ENCODE measurements around the gene IFI27. TPM values are rescaled to one million over a fixed set of nuclear protein-coding genes. Genes with fewer than 3 reads are reported as not detected.

IFI27 gene
- total RNA-seq, 4 donors from 2014 or later: 65.6 to 179 (median 123) TPM

GRCh38 chr14:94080621-94081385 lies 29.7 kb upstream of the IFI27 start, which contains the start of the genes DDX24 and IFI27L1:
TSS of gene DDX24 (minus strand) at chr14:94081202. CDS start at chr14:94079742, 1,460 bp downstream.
TSS of gene IFI27L1 (plus strand) at chr14:94081310. CDS start at chr14:94096938, 15,628 bp downstream.
- DNase-seq (peak; percentile 96), ATAC-seq (peak; percentile 97)
- TF ChIP-seq CTCF (IDR thresholded peaks at IDR 0.05 in 4 of 5, conservative IDR thresholded peaks at IDR 0.05 in 1 of 5) (no peak), POLR2A (IDR thresholded peaks at IDR 0.05) (peak; percentile 97 to 98)
- H3K27me3 ChIP-seq: no peaks in the 10 kb centered on the region
- no peaks in the 10 kb centered on the region for H3K9me3 ChIP-seq
- H3K4me3 ChIP-seq: peak within 1 kb of the TSS; percentile 84 to 95 (median 94)
- H3K4me1 ChIP-seq: peaks cover 47 to 48% of the 10 kb centered on the region in 2 donors
- intact Hi-C loops (cut with DNase I; ENCODE audit: low total_unique reads) (loop anchor here (1.0 to 5.0 kb wide), 3 partner anchors 46 to 94 kb away; partner anchors contain the start of genes IFI27L2, OTUB2 and PPP4R4), in situ Hi-C loops (cut with MboI; ENCODE audit: low sequenced_read_pairs in 4 of 4) (no loop called here)
- peaks cover 0 to 22% of the 10 kb centered on the region in 2 donors for H3K36me3 ChIP-seq
- H3K27ac ChIP-seq: peak within 1 kb of the TSS; percentile 90 to 97 (median 95)

- in situ Hi-C loops (cut with MboI; ENCODE audit: low sequenced_read_pairs in 4 of 4): no loop called here
- peak; percentile 22 to 26 for ATAC-seq
- intact Hi-C loops (cut with DNase I; ENCODE audit: low total_unique reads): loop anchor here (1.0 to 5.0 kb wide), 3 partner anchors 46 to 93 kb away; partner anchors contain the start of genes IFI27L2, OTUB2 and PPP4R4
- no peaks in the 10 kb centered on the region for H3K9me3 ChIP-seq
- DNase-seq: no peak
- H3K4me1 ChIP-seq: peaks cover 41 to 45% of the 10 kb centered on the region in 2 donors
- peaks cover 0 to 17% of the 10 kb centered on the region in 2 donors for H3K36me3 ChIP-seq
- TF ChIP-seq POLR2A (IDR thresholded peaks at IDR 0.05) (no peak), CTCF (IDR thresholded peaks at IDR 0.05 in 4 of 5, conservative IDR thresholded peaks at IDR 0.05 in 1 of 5) (no peak)
- peak overlapping the region; percentile 90 to 97 (median 95) for H3K27ac ChIP-seq
- peak overlapping the region; percentile 84 to 95 (median 94) for H3K4me3 ChIP-seq
- H3K27me3 ChIP-seq: no peaks in the 10 kb centered on the region
Measured at GRCh38 chr14:94081386-94081820, 29.1 kb upstream of the IFI27 start.

GRCh38 chr14:94087891-94088290 lies 22.6 kb upstream of the IFI27 start:
- Histone ChIP-seq H3K4me3 (no peak overlapping the region), H3K4me1 (no peaks in the 10 kb centered on the region), H3K27me3 (no peaks in the 10 kb centered on the region), H3K36me3 (no peaks in the 10 kb centered on the region), H3K27ac (no peak overlapping the region), H3K9me3 (no peaks in the 10 kb centered on the region)
- TF ChIP-seq CTCF (IDR thresholded peaks at IDR 0.05 in 4 of 5, conservative IDR thresholded peaks at IDR 0.05 in 1 of 5) (no peak), POLR2A (IDR thresholded peaks at IDR 0.05) (no peak)
- DNase-seq: no peak
- ATAC-seq: no peak
- intact Hi-C loops (cut with DNase I; ENCODE audit: low total_unique reads) (no loop called here), in situ Hi-C loops (cut with MboI; ENCODE audit: low sequenced_read_pairs in 4 of 4) (no loop called here)

GRCh38 chr14:94088516-94088915 lies 22.0 kb upstream of the IFI27 start:
- no peak for DNase-seq
- Histone ChIP-seq H3K9me3 (no peaks in the 10 kb centered on the region), H3K4me3 (no peak overlapping the region), H3K27ac (no peak overlapping the region), H3K36me3 (no peaks in the 10 kb centered on the region), H3K27me3 (no peaks in the 10 kb centered on the region), H3K4me1 (no peaks in the 10 kb centered on the region)
- ATAC-seq: no peak
- intact Hi-C loops (cut with DNase I; ENCODE audit: low total_unique reads): no loop called here
- no peak for TF ChIP-seq CTCF (IDR thresholded peaks at IDR 0.05 in 4 of 5, conservative IDR thresholded peaks at IDR 0.05 in 1 of 5)
- TF ChIP-seq POLR2A (IDR thresholded peaks at IDR 0.05): no peak
- in situ Hi-C loops (cut with MboI; ENCODE audit: low sequenced_read_pairs in 4 of 4): no loop called here
